WERI-Rb-1 (cell line): ENCODE data around the gene NEFH.

ENCODE experiments used
- DNase-seq: peaks from one replicate; pipeline ENCODE4 v3.0.0-alpha.2; 2020
- H3K27ac ChIP-seq: fragments of 250-450 bp; sonication (Bioruptor Pico); 2 replicates; pipeline ENCODE4 v1.5.1; 2020; ENCODE audit warnings: mild to moderate bottlenecking, moderate library complexity
- H3K27me3 ChIP-seq: fragments of 250-450 bp; sonication (Bioruptor Pico); 2 replicates; pipeline ENCODE4 v1.5.1; 2021; ENCODE audit warnings: mild to moderate bottlenecking, low read depth, moderate library complexity; ENCODE audit not compliant: insufficient read depth, severe bottlenecking
- H3K36me3 ChIP-seq: fragments of 250-450 bp; sonication (Bioruptor Pico); 2 replicates; pipeline ENCODE4 v1.5.1; 2020; ENCODE audit warnings: mild to moderate bottlenecking, moderate library complexity
- H3K4me3 ChIP-seq: 2 replicates; pipeline ENCODE4 v1.5.1; 2011; ENCODE audit warnings: low read depth, mild to moderate bottlenecking, control low read depth, low read length
- H3K9me3 ChIP-seq: fragments of 250-450 bp; sonication (Bioruptor Pico); 2 replicates; pipeline ENCODE4 v1.5.1; 2021; ENCODE audit warnings: mild to moderate bottlenecking, moderate library complexity; ENCODE audit not compliant: severe bottlenecking
- CTCF ChIP-seq: IDR thresholded peaks from 2 replicates; pipeline ENCODE4 v1.5.1; 2011; ENCODE audit warnings: low read depth, mild to moderate bottlenecking, control low read depth, inconsistent platforms, low read length

The NEFH gene

GRCh38 chr22:29449296-29449875 is 30.6 kb upstream of the NEFH start:
- Histone ChIP-seq H3K36me3 (no peaks in the 10 kb centered on the region), H3K4me3 (no peak overlapping the region), H3K27ac (no peak overlapping the region), H3K9me3 (no peaks in the 10 kb centered on the region), H3K27me3 (no peaks in the 10 kb centered on the region)
- DNase-seq, result no peak
- TF ChIP-seq CTCF, result no peak

- Histone ChIP-seq H3K27ac (no peak overlapping the region), H3K27me3 (no peaks in the 10 kb centered on the region), H3K9me3 (no peaks in the 10 kb centered on the region), H3K36me3 (no peaks in the 10 kb centered on the region), H3K4me3 (no peak overlapping the region)
- DNase-seq, result no peak
- TF ChIP-seq CTCF, result no peak
These were observed 29.8 kb upstream of the NEFH start for GRCh38 chr22:29450222-29450621.

- no peak overlapping the region for H3K4me3 ChIP-seq
- no peaks in the 10 kb centered on the region for H3K36me3 ChIP-seq
- TF ChIP-seq CTCF, result no peak
- DNase-seq, result no peak
- H3K27ac ChIP-seq, result no peak overlapping the region
- H3K27me3 ChIP-seq, result no peaks in the 10 kb centered on the region
- H3K9me3 ChIP-seq, result no peaks in the 10 kb centered on the region
These were observed 28.2 kb upstream of the NEFH start for GRCh38 chr22:29451863-29452262.

GRCh38 chr22:29454276-29454675 is 25.7 kb upstream of the NEFH start:
- no peak for TF ChIP-seq CTCF
- H3K36me3 ChIP-seq, result no peaks in the 10 kb centered on the region
- H3K27ac ChIP-seq, result no peak overlapping the region
- no peak overlapping the region for H3K4me3 ChIP-seq
- DNase-seq, result no peak
- no peaks in the 10 kb centered on the region for H3K27me3 ChIP-seq
- H3K9me3 ChIP-seq, result no peaks in the 10 kb centered on the region

- no peak overlapping the region for H3K27ac ChIP-seq
- H3K4me3 ChIP-seq, result no peak overlapping the region
- H3K27me3 ChIP-seq, result no peaks in the 10 kb centered on the region
- no peak for DNase-seq
- no peaks in the 10 kb centered on the region for H3K9me3 ChIP-seq
- TF ChIP-seq CTCF, result no peak
- no peaks in the 10 kb centered on the region for H3K36me3 ChIP-seq
These were observed 23.8 kb upstream of the NEFH start for GRCh38 chr22:29456211-29456671.

GRCh38 chr22:29457730-29458129 is 22.3 kb upstream of the NEFH start:
- Histone ChIP-seq H3K27ac (peak overlapping the region; percentile 1; the same call in 1 of the 2 replicates), H3K36me3 (no peaks in the 10 kb centered on the region), H3K4me3 (no peak overlapping the region), H3K9me3 (no peaks in the 10 kb centered on the region), H3K27me3 (no peaks in the 10 kb centered on the region)
- DNase-seq, result peak; percentile 63
- TF ChIP-seq CTCF, result no peak
